CD4-positive, alpha-beta T cell treated with Interleukin-15 for 4 hours (primary cell): ENCODE measurements around the gene ANKRD12.
"Not testable (repeated sequence)": the region's sequence is repeated elsewhere in the genome, so short reads cannot be mapped to it uniquely, and the experiment has no call there.

Experiments used
- DNase-seq: peaks from one replicate; pipeline ENCODE4 v3.0.0-alpha.2; 2020; ENCODE audit warnings: low spot score

The ANKRD12 gene

DNA sequence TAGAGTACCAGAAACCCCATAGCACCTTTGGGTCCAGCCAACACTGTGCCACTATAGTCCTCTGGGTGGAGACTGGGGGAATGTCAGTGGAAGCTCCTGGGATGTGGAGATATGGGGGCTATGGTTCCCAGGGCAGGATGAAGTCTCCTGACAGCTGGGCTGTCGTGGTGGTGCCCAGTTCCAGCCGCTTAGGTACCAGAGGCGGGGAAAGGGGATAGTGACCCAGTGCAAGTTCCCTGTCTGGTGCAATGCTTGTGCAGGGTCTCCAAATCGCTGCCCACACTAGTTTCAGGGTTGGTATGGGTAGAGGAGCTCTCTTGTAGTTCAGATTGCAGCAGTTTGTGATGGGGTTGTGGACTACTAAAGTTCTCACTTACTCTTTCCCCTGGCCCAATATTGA, 97.9 kb downstream of the ANKRD12 start:
- DNase-seq, result no peak

DNA sequence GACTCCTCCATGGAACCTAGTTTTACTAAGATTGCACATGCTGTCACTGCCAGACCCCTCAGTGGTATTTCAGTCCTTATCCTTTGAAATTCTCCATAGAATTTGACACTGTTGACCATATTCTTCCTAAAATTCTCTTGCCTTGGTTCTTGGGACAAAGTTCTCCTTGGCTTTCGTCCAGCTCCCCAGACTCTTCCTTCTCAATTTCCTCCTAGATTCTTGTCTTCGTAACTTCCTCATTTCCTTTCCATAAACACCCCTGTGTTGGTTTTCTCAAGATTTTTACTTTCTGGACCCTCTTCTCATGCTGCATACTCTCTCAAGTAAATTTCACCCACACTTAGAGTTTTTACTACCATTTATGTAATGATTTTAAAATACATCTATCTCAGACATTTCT, 101.4 kb downstream of the ANKRD12 start:
- DNase-seq, result no peak

DNA sequence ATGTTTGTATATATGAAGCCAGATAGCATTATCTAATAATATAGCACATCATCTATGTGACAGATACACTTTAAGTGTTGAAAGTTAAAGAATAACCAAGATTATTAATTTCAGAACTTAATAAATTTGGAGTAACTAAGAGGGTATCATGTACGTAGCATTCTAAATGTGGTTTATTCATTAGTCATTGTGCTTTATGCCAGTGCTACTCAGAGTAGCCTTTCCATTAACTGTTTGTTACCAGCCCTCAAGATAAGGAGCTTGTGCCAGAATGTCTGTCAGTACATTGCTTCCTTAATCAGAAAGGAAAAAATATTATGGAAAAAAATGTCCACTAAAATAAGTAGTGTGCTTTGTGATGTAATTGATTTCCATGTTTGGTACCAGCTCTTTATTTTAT, 103.1 kb downstream of the ANKRD12 start:
- no peak for DNase-seq

DNA sequence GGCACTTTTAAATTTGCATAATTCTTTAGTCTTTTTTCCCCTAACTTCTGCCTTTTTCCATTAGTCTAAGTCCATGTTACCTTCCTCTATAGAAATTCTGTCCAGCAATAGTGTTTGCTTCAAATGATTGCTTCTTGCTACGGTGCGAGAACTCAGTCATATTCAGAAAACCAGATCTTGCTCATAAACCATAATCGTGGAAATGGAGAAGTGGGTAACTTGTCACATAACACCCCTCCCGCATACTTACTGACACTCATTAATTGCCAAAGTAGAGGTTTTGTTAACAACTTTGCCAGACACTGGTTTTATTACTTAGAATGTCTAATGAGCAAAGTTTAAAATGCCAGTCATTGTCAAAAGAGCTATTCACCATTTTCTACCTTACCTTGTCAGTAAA, 103.7 kb downstream of the ANKRD12 start:
- DNase-seq, result no peak

DNA sequence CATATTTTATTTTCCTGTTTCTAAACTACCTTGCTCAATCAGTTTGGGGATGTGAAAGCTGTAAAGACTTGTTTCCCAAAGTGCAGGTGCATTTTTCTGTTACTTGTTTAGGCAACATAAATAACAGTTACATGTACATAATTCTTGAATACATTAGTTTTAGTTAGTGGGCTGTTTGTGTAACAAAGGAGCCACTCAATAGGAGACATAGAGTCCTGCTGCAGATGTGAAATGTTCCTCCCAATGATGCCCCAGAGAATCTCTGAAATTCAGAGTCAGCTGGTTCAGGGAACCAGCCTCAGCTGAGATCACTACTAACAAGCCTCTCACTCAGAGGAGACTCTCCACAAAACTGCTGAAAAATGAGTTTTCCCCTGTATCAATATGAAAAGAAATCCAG, 106.4 kb downstream of the ANKRD12 start:
- no peak for DNase-seq

DNA sequence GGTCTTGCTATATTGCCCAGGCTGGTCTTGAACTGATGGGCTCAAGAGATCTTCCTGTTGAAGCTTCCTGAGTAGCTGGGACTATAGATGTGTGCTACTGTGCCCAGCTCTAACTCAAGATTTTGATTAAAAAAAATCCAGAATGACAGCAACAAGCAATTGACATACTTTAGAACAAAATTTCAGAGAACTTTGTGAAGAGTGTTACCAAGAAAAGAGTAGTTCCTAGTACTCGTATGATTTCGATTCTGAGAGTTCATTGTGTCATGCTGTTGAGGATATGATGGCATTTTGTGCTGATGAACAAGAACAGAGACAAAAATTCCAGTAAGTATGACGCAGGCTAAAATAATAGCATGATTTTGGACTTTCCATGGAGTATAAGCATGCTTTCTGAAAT, 107.8 kb downstream of the ANKRD12 start:
- peak; percentile 28 for DNase-seq

DNA sequence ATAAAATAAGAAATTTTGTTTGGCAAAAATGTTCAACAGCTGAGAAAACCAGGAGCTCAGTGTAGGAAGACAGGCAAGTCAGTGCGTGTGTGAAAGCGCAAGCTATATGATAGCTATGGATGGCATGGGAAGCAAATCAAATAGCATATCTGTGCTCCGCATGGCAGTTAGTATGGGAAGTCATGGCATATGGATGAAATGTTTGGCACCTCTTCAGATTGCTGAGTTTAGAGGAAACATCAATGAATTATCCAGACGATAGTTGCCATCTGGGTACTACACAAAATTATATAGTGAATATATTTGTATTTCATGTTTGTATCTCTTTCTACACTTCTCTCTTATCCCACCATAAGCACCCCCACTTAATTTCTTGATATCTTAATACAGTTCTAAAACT, 112.1 kb downstream of the ANKRD12 start:
- no peak for DNase-seq

DNA sequence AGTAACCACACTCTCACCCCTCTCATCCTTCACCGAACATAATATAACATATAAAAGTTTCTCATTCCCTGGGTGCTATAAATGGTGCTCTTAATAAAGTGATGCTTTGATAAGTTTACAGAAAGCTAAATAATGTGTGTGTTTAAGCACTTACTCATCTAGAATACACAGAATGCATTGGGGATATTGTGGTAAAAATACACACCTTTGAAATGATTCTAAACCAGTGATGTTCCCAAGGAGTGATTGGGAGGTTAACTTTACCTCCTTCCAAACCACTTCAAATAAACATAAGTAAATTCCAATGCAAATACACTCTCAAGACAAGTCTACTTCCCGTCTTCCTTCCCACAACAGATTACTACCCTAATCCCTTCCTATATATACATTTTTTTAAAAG, 112.7 kb downstream of the ANKRD12 start:
- DNase-seq, result no peak

DNA sequence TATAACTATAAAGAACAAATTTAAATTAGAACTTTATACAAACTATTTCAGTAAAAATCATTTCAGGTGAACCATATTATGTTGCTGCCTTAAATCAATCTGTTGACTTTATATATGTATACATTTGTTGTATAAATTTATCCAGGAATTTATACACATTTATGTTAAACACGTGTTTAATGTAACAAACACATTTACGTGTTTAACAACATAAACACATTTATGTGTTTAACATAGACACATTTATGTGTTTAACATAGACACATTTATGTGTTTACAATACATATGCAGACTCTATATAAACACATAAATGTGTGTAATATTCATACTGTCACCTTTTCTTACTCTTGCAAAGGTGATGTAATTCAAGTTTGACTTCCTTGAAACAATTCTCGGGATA, 122.6 kb downstream of the ANKRD12 start:
- DNase-seq, result no peak

DNA sequence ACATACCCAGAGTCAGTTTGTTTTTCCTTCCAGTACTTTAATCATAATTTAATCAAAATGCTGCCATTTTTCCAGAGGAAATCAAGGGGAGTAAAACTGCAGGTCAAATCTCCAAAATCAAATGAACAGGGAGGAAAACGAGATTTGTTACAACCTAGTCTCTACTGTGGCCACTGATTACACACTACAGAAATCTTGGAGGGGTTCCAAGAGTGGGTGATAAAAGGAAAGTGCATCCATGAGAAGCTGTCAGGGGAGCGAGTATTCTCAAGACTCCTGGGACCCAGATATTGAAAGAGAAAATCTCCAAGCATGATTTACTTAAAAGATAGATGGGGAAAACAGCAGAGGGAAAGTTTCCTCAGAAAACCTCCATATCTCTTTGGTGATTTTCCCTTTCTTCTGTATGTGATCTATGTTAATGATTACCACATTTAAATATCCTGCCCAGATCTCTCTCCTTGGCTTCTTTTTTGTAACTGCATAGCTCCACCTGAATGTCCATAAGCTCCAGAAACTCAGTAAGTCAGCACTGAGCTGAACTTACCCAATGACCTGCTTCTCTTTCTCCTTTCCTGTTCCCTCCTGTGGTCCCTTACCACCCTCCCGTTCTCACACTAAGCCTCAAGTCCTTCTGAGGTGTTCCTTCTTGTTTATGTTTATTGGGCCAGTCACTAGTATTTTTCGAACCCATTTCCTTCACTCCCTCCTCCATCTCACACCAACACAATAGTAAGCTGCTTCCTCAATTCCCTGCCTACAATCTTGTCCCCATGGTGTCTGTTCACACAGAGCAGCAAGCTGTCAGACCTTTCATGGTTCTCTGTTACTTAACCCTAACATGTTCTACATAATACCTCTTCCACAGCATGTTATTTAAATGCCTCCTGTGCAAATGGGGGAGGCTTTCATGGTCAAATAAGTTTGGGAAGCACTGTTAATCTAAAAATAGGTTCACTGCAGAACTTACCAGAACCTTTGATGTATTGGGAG, 124.1 kb downstream of the ANKRD12 start:
- no peak for DNase-seq

DNA sequence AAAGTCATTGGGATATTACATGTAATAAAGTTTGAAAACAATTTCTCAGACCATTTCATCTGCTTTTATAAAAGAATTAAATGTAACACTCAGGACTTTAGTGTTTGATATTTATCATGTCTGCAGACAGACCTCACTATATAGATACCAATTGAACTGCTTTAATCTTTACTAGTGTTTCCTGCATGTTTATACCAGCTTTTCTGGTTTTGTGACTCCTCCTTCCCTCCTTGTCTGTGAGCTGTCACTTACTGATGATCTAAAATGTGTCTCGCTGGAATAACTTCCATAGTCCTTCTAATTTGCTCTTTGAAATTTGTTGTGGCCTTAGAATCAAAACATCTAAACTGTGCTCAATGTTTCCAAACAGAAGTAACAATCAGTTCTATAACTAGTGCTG, 126.7 kb downstream of the ANKRD12 start:
- DNase-seq, result no peak

DNA sequence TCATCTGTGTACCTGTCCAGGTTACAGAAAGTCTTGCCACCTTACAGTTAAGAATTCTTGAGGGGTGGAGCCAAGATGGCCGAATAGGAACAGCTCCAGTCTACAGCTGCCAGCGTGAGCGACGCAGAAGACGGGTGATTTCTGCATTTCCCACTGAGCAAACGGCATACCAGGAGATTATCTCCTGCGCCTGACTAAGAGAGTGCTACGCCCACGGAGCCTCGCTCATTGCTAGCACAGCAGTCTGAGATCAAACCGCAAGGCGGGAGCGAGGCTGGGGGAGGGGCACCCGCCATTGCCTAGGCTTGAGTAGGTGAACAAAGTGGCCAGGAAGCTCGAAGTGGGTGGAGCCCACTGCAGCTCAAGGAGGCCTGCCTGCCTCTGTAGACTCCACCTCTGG, 128.2 kb downstream of the ANKRD12 start:
- DNase-seq, result not testable (repeated sequence)

DNA sequence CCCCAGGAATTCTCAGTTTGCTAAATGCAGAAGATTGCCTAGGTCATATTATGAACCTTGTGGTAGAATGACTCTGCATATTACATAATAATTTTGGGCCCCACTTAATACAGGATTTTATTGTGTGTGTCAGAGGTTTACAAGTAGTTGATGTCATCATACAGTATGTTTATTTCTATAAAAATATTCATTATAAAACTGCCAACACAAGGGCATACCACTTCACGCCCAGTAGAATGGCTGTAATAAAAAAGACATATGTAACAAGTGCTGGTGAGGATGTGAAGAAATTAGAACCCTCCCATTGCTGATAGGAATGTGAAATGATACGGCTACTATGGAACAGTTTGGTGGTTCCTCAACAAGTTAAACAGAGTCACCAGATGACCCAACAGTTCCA, 136.6 kb downstream of the ANKRD12 start:
- DNase-seq, result no peak

DNA sequence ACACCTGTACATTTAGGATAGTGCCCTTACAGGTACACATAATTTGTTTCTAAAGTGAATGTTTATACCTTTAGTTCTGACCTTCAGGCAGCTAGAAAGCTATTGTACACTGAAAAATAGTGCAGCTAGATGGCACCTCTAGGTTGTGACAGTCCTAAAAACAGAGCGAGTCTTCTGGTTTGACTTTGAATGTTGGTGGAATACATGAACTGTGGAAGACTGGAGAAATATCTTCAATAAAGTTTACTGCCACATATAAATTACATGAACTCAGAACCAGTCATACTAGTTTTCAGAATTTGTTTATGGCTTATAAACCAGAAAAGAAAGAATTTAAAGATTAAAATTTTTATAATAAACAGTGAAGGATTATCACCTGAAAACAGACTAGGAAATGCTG, 139.3 kb downstream of the ANKRD12 start:
- DNase-seq, result no peak

DNA sequence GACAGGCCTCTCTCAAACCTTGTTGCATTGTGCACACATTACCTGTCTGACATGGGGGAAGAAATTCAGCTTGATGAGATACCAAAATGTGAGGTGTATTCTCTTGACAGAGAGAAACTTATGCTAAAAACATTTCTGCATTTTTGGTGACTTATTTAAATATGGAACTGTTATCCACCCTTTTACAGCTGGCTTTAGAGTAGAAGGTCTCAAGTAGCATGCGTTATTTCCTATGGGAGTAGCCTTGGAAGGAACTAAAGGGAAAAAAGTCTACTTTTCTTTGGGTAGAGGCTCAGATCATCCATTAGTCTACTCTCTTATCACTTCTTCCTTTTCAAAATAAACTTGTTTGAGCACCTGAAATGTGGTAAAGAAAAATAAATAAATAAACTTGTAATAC, 141.4 kb downstream of the ANKRD12 start:
- no peak for DNase-seq

DNA sequence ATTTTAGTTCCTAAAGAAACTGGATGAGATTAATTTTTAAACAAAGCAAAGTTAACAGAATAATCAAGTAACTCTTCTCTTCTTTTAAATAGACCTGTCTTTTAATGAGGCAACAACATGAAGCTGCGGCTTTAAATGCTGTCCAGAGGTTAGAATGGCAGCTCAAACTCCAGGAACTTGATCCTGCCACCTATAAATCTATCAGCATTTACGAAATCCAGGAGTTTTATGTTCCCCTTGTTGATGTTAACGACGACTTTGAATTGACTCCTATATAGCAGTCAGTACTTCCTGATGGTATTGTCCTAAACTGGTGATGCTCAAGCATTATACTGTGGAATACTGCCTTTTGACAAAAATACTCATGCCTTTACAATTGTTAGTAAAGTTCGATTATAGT, 144.3 kb downstream of the ANKRD12 start:
- DNase-seq, result no peak

DNA sequence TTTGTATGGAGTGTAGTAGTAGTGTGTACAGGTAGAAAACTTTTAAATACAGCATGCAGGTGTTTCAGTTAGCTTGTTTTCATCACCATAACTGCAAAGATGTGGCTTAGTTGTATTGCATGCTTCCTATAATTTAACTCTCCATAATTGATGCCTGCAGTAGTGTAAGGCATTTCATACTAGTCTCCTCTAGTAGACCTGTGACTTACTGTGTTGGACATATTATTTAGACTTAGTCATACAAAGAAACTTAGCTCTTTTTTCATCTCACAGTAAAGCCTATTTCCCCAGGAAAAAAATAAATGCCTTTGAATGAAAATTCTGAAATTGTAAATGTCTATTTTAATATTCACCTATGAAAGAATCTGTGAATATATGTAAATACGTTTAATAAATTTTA, 145.2 kb downstream of the ANKRD12 start:
- DNase-seq, result no peak

DNA sequence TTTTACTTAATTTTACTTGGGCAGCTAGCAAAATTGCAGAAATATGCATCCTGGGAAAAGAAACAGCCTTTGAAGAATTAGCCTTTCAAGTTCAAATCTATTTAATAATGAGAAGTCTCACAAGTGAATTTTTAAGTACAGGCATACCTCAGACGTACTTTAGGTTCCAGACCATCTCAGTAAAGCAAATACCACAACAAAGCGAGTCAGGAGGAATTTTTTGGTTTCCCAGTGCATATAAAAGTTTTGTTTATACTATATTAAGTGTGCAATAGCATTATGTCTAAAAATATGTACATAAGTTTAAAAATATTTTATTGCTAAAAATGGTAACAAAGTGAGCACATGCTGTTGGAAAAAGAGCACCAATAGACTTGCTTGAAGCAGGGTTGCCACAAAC, 147.2 kb downstream of the ANKRD12 start:
- no peak for DNase-seq

DNA sequence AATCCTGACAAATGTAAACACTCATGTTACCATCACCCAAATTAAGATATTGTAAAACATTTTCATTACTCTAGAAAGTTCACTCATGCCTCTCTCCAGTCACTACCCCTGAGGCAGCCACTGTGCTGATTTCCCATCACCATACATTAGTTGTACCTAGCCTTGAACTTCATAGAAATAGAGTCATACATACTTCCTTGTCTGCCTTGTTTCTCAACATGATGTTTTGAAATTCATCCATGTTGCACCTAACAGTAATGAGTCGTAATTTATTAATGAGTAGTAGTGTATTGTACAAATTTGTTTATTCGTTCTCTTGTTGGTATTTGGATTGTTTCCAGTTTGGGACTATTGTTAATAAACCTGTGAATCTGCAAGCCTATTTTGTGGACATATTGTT, 149.0 kb downstream of the ANKRD12 start:
- DNase-seq, result no peak

DNA sequence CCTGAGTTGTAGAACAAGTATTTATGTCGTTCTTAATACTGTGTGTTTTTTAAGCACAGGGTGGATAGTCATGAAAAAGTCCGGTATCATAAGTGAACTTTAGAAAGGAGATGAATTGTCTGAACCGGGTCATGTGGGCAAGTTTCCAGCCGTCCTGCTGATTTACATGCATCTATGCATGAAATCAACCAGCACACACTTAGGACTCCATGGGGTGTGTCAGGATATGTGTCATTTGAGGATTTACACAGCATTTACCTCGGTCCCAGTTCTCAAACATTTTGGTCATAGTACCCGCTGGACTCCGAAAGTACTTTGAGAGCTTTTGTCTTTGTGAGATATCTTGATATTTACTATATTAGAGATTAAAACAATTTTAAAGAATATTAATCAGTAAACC, 150.5 kb downstream of the ANKRD12 start:
- no peak for DNase-seq

DNA sequence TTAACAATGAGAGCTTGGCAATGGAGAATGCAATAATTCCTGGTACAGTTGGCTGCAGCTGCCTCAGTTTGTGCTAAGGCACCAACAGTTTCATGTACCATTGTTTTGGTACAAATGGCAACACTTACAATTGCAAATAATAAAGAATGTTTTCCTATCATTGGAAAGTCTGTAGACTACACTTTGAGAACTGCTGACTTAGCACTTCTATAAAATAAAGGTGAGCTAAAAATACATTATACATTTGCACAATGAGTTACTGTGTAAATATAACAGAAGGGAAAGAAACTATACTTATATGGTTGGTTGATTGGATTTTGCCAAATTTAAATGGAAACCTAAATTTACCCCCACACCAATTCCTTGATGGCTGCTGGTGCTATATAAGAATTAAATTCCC, 153.1 kb downstream of the ANKRD12 start:
- DNase-seq, result no peak

DNA sequence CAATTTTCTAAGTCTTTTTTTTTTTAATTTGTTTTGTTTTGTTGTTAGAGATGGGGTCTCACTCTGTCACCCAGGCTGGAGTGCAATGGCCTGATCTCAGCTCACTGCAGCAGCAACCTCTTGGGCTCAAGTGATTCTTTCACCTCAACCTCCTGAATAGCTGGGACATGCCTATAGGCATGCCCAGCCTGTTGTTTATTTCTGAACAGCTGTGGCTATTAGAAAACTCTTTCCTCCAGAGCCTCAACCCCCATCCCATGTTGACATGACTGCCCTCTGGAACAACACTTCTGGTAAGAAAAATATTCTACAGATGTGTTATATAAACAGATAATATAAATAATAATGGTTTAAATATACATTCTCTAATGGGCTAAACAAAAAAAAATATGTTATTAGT, 153.6 kb downstream of the ANKRD12 start:
- no peak for DNase-seq

DNA sequence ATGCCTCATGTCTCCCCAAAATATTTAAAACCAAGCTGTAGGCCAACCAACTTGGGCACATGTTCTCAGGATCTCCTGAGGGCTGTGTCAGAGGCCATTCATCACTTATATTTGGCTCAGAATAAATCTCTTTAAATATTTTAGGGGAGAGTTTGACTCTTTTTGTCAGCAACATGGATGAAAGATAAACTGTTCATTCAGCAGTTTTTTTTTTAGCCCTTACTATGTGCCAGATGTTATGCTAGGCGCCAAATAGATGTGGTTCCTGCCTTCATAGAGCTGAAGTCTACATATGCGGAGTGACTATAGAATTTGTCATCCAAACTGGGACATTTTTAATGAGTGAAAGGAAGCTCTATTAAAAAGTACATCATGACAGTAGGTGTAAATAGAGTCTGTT, 155.5 kb downstream of the ANKRD12 start:
- no peak for DNase-seq

DNA sequence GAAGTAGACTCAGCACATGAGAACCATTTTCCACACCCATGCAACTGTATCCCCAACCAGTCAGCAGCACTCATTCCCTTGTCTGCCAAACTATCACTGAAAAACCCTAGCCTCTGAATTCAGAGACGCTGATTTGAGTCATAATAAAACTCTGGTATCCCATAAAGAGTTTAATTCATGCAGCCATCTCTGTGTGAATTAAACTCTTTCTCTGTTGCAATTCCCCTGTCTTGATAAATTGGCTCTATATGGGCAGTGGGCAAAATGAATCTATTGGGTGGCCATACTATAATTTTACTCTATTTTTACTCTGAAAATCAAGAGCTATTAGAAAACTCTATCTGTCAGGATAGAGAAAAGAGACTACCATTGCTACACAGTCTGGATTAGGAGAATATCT, 157.4 kb downstream of the ANKRD12 start:
- no peak for DNase-seq
